ENCODE data around the gene HAPSTR1. TPM values are rescaled to one million over a fixed set of nuclear protein-coding genes. Genes with fewer than 3 reads are reported as not detected.

HAPSTR1 gene
- polyA plus RNA-seq, 3 donors, result 7.2 to 58.9 (median 11.1) TPM

- H3K79me2 ChIP-seq (ENCODE audit: insufficient read depth, low read length), result no peaks in the 10 kb centered on the region
- intact Hi-C loops (cut with micrococcal nuclease), result no loop called here
- H3K4me1 ChIP-seq (ENCODE audit: control insufficient read depth in 1 of 2, insufficient read depth in 2 of 2, low read length in 2 of 2), result peaks cover 12 to 13% of the 10 kb centered on the region in 2 donors
- no peak overlapping the region for H3K9ac ChIP-seq (ENCODE audit: insufficient read depth, low read length, poor library complexity, severe bottlenecking)
- DNase-seq, result no peak
- H3K9me3 ChIP-seq (replicated peaks in 1 of 2; ENCODE audit: control insufficient read depth in 1 of 2, insufficient read depth in 1 of 2, low read length in 2 of 2), result no peaks in the 10 kb centered on the region
- H3K4me1 Mint-ChIP-seq, result peaks cover 17% of the 10 kb centered on the region
- H3K4me3 ChIP-seq (replicated peaks in 1 of 3; ENCODE audit: low read depth in 2 of 3, low read length in 3 of 3), result peak overlapping the region in 1 of 3 experiments; percentile 21
- no peak overlapping the region for H2AFZ ChIP-seq (ENCODE audit: insufficient read depth, low read depth, low read length, poor library complexity, severe bottlenecking)
- peak overlapping the region in 6 of 7 donors; percentile 66 to 91 (median 76) for H3K27ac Mint-ChIP-seq
- H3K9me3 Mint-ChIP-seq, result peaks cover 0 to 15% (median 3%) of the 10 kb centered on the region in 7 donors
- H3K27me3 ChIP-seq (ENCODE audit: control insufficient read depth in 2 of 2, insufficient read depth in 2 of 2, low read length in 2 of 2), result peaks cover 0 to 2% of the 10 kb centered on the region in 2 donors
- peak overlapping the region in 1 of 2 donors; percentile 73 for H3K4me3 Mint-ChIP-seq
- H4K20me1 ChIP-seq (ENCODE audit: insufficient read depth, low read length), result no peaks in the 10 kb centered on the region
- WGBS (ENCODE audit: insufficient coverage), result 100% methylated on average over 1 of the region's 4 CpGs
- H3K27me3 Mint-ChIP-seq (ENCODE audit: low read depth in 3 of 3), result peaks cover 8 to 20% (median 20%) of the 10 kb centered on the region in 3 donors
- no peak overlapping the region for H3K27ac ChIP-seq (ENCODE audit: low read depth in 1 of 2, low read length in 2 of 2)
- H3K36me3 ChIP-seq (replicated peaks in 1 of 2; ENCODE audit: control insufficient read depth in 1 of 2, insufficient read depth in 2 of 2, low read length in 2 of 2), result no peaks in the 10 kb centered on the region
- no peak for TF ChIP-seq CTCF (IDR thresholded peaks at IDR 0.05)
- peak overlapping the region; percentile 46 for H3K4me2 ChIP-seq (replicated peaks; ENCODE audit: extremely low read depth, low read length, poor library complexity, severe bottlenecking)
- peaks cover 0 to 2% of the 10 kb centered on the region in 2 donors for H3K36me3 Mint-ChIP-seq
These were observed 43.1 kb upstream of the HAPSTR1 start for GRCh38 chr16:9048302-9048700.

GRCh38 chr16:9049241-9049640 lies 42.2 kb upstream of the HAPSTR1 start:
- intact Hi-C loops (cut with micrococcal nuclease), result no loop called here
- H3K4me1 ChIP-seq (ENCODE audit: control insufficient read depth in 1 of 2, insufficient read depth in 2 of 2, low read length in 2 of 2), result peaks cover 12 to 13% of the 10 kb centered on the region in 2 donors
- Mint-ChIP-seq H3K4me1 (peaks cover 17% of the 10 kb centered on the region), H3K4me3 (no peak overlapping the region), H3K9me3 (peaks cover 0 to 18% (median 3%) of the 10 kb centered on the region in 7 donors), H3K27ac (no peak overlapping the region), H3K36me3 (peaks cover 0 to 2% of the 10 kb centered on the region in 2 donors), H3K27me3 (ENCODE audit: low read depth in 3 of 3) (peaks cover 8 to 23% (median 18%) of the 10 kb centered on the region in 3 donors)
- no peaks in the 10 kb centered on the region for H4K20me1 ChIP-seq (ENCODE audit: insufficient read depth, low read length)
- H2AFZ ChIP-seq (ENCODE audit: insufficient read depth, low read depth, low read length, poor library complexity, severe bottlenecking), result no peak overlapping the region
- WGBS (ENCODE audit: insufficient coverage), result 100% methylated on average over 2 of the region's 7 CpGs
- no peaks in the 10 kb centered on the region for H3K79me2 ChIP-seq (ENCODE audit: insufficient read depth, low read length)
- H3K9ac ChIP-seq (ENCODE audit: insufficient read depth, low read length, poor library complexity, severe bottlenecking), result no peak overlapping the region
- H3K4me3 ChIP-seq (replicated peaks in 1 of 3; ENCODE audit: low read depth in 2 of 3, low read length in 3 of 3), result no peak overlapping the region
- H3K36me3 ChIP-seq (replicated peaks in 1 of 2; ENCODE audit: control insufficient read depth in 1 of 2, insufficient read depth in 2 of 2, low read length in 2 of 2), result no peaks in the 10 kb centered on the region
- TF ChIP-seq CTCF (IDR thresholded peaks at IDR 0.05), result no peak
- H3K9me3 ChIP-seq (replicated peaks in 1 of 2; ENCODE audit: control insufficient read depth in 1 of 2, insufficient read depth in 1 of 2, low read length in 2 of 2), result no peaks in the 10 kb centered on the region
- peaks cover 0 to 2% of the 10 kb centered on the region in 2 donors for H3K27me3 ChIP-seq (ENCODE audit: control insufficient read depth in 2 of 2, insufficient read depth in 2 of 2, low read length in 2 of 2)
- H3K4me2 ChIP-seq (replicated peaks; ENCODE audit: extremely low read depth, low read length, poor library complexity, severe bottlenecking), result no peak overlapping the region
- H3K27ac ChIP-seq (ENCODE audit: low read depth in 1 of 2, low read length in 2 of 2), result no peak overlapping the region
- no peak for DNase-seq

All from CD14-positive monocyte (primary cell).